K562 (cell line): Measurements from ENCODE around the gene CMTR1. TPM values are rescaled to one million over a fixed set of nuclear protein-coding genes. Genes with fewer than 3 reads are reported as not detected.

Source experiments
- ATAC-seq: fragments of 200-7000 bp; cut with Tn5 transposase; 3 replicates; pipeline ENCODE4 v1.9.1; 2020; ENCODE audit warnings: moderate library complexity
- BruUV-seq: library from RNA; stranded (reverse); fragments of 400-500 nt; replicated peaks from 2 replicates; lab custom pipeline; 2021; lab: Mats Ljungman, UMichigan
- CTCF ChIA-PET: fragments of 300-600 bp; formaldehyde crosslinking; extraction: SDS; loops from one replicate; lab custom pipeline; 2021; ENCODE audit warnings: low intra/inter-chr PET ratio; lab: Yijun Ruan, JAX
- POLR2A ChIA-PET: fragments of 300-600, 350-650 bp; sonication (Branson Sonifier 250); formaldehyde crosslinking; extraction: SDS; loops from one replicate; lab custom pipeline; 2021; ENCODE audit warnings: antibody characterized with exemption, inconsistent platforms; lab: Yijun Ruan, JAX
- DNase-seq, 4 experiments: peaks; one replicate each; pipeline versions ENCODE4 v3.0.0 to v3.0.0-alpha.2; 2011 to 2018; ENCODE audit warnings: low spot score in 3 of 4, mixed read lengths in 3 of 4; ENCODE audit errors: extremely low read depth in 1 of 4
- FAIRE-seq: peaks from 2 replicates; lab custom pipeline; 2011; peaks lifted over from hg19 to GRCh38; lab: Jason Lieb, UNC
- H2AFZ ChIP-seq: 2 replicates; pipeline ENCODE4 v1.6.0; 2011; ENCODE audit warnings: low read depth, low read length, control low read depth, inconsistent platforms
- H3K27ac ChIP-seq: fragments of 200-600 bp; 3 replicates; pipeline ENCODE4 v1.8.0; 2011; ENCODE audit warnings: low read depth, mild to moderate bottlenecking, control low read depth, inconsistent platforms, low read length, moderate library complexity, mixed read lengths; ENCODE audit errors: extremely low read depth
- H3K27me3 ChIP-seq, 2 experiments: fragments of 300-600 bp in 1 of 2; 2 replicates in 1 of 2; 3 replicates in 1 of 2; pipeline versions ENCODE4 v1.6.0 to v1.8.0; 2011; ENCODE audit warnings: inconsistent platforms in 2 of 2, low read length in 2 of 2, mild to moderate bottlenecking in 1 of 2, mixed read lengths in 1 of 2, moderate library complexity in 1 of 2; ENCODE audit not compliant: control insufficient read depth in 2 of 2, insufficient read depth in 2 of 2
- H3K36me3 ChIP-seq: fragments of 300-600 bp; 3 replicates; pipeline ENCODE4 v1.8.0; 2011; ENCODE audit warnings: mild to moderate bottlenecking, low read length, inconsistent platforms; ENCODE audit not compliant: control insufficient read depth, insufficient read depth
- H3K4me1 ChIP-seq, 2 experiments: fragments of 200-600 bp in 1 of 2; replicated peaks in 1 of 2; 2 replicates in 1 of 2; 3 replicates in 1 of 2; pipeline versions ENCODE4 v1.5.1 to v1.8.0; 2011; ENCODE audit warnings: inconsistent platforms in 2 of 2, low read length in 2 of 2, mild to moderate bottlenecking in 1 of 2, mixed read lengths in 1 of 2, moderate library complexity in 1 of 2; ENCODE audit not compliant: control insufficient read depth in 2 of 2, insufficient read depth in 2 of 2
- H3K4me2 ChIP-seq: 2 replicates; pipeline ENCODE4 v1.6.1; 2011; ENCODE audit warnings: low read length, control low read depth, inconsistent platforms, mixed read lengths; ENCODE audit not compliant: insufficient read depth
- H3K4me3 ChIP-seq: fragments of 200-600 bp; sonication (generic), shearing (Covaris generic); 2 replicates; pipeline ENCODE4 v1.5.1; 2016; ENCODE audit warnings: control low read depth, inconsistent platforms
- H3K79me2 ChIP-seq: fragments of 200-600 bp; 3 replicates; pipeline ENCODE4 v1.8.0; 2011; ENCODE audit warnings: low read length, inconsistent platforms; ENCODE audit not compliant: control insufficient read depth, insufficient read depth
- H3K9ac ChIP-seq, 2 experiments: 2 replicates each; pipeline versions ENCODE4 v1.6.0 to v1.6.1; 2011; ENCODE audit warnings: low read depth in 2 of 2, low read length in 2 of 2, control low read depth in 1 of 2, inconsistent platforms in 1 of 2, mild to moderate bottlenecking in 1 of 2, mixed read lengths in 1 of 2; ENCODE audit not compliant: insufficient read depth in 1 of 2
- H3K9me1 ChIP-seq: one replicate; pipeline ENCODE4 v1.6.0; 2011; ENCODE audit warnings: inconsistent platforms, mild to moderate bottlenecking, low read length, moderate library complexity; ENCODE audit not compliant: control insufficient read depth, insufficient read depth
- H3K9me3 ChIP-seq: replicated peaks from 2 replicates; pipeline ENCODE4 v1.5.1; 2011; ENCODE audit warnings: low read depth, low read length, inconsistent platforms; ENCODE audit not compliant: control insufficient read depth, insufficient read depth
- H4K20me1 ChIP-seq: replicated peaks from 2 replicates; pipeline ENCODE4 v1.6.1; 2011; ENCODE audit warnings: low read length, inconsistent platforms, mixed read lengths; ENCODE audit not compliant: control insufficient read depth, insufficient read depth
- POLR2G ChIP-seq: fragments of 200-400 bp; formaldehyde crosslinking; IDR thresholded peaks from 2 replicates; pipeline ENCODE4 v1.6.1; 2017; ENCODE audit warnings: low read depth, mild to moderate bottlenecking, antibody characterized with exemption, low read length, moderate library complexity
- STAT5B ChIP-seq: fragments of 250-450 bp; sonication (Bioruptor Pico); IDR thresholded peaks from 2 replicates; pipeline ENCODE4 v1.8.0; 2021; ENCODE audit warnings: mild to moderate bottlenecking, inconsistent platforms
- ZNF384 ChIP-seq: IDR thresholded peaks from 2 replicates; pipeline ENCODE4 v1.6.1; 2012; ENCODE audit warnings: low read depth, low read length, improper control_type of control experiment
- WGBS: fragments of 100-300 bp; shearing (Covaris generic); methylation state at CpG from one replicate; pipeline ENCODE4 v1.1.6; 2016; ENCODE audit warnings: low coverage, mixed read lengths; ENCODE audit not compliant: insufficient coverage; ENCODE audit errors: missing lambda C conversion rate; 5-methylcytosine and 5-hydroxymethylcytosine counted together
- in situ Hi-C: fragments of 300-500 bp; cut with MboI; formaldehyde crosslinking; loops from 4 replicates; pipeline ENCODE4 v1.15.0; 2018; ENCODE audit warnings: inconsistent platforms, mixed read lengths
- intact Hi-C: fragments of 100-400 bp; cut with micrococcal nuclease; formaldehyde crosslinking; loops from 2 replicates; pipeline ENCODE4 v1.14.2; 2022
- polyA plus RNA-seq, 8 experiments: library from polyadenylated mRNA; depleted of rRNA in 4 of 8; stranded (reverse) in 5 of 8; unstranded in 3 of 8; fragments of >200 nt; fragmentation: Nextera tagmentation in 2 of 8; fragmentation: Illumina TruSeq in 1 of 8; extraction: Ambion mirVana in 2 of 8; extraction: Trizol in 1 of 8; gene quantifications; 2 replicates each; pipeline versions ENCODE4 v1.2.1 to v1.2.3, GENCODE V29; 2011 to 2014; ENCODE audit warnings: inconsistent platforms in 1 of 8, missing spikeins in 1 of 8
- total RNA-seq, 7 experiments: library from RNA; depleted of rRNA in 6 of 7; stranded (reverse); fragments of >200 nt in 6 of 7; fragmentation: Illumina TruSeq in 2 of 7; extraction: Trizol in 2 of 7; gene quantifications; 2 replicates each; pipeline versions ENCODE4 v1.2.1 to v1.2.3, GENCODE V29; 2011 to 2021; ENCODE audit warnings: low replicate concordance in 1 of 7
- TF ChIP-seq, protein P1 (sequence below): fragments of 450-650 bp; IDR thresholded peaks from 2 replicates; pipeline ENCODE4 v1.6.1; 2017; ENCODE audit warnings: antibody characterized with exemption

CMTR1 gene
- total and polyA plus RNA-seq, 9 of the 15 experiments (the other 6 are each of a cell fraction or from before 2014, with no cell fraction given) = 2.9 to 63.5 (median 49.5) TPM

DNA sequence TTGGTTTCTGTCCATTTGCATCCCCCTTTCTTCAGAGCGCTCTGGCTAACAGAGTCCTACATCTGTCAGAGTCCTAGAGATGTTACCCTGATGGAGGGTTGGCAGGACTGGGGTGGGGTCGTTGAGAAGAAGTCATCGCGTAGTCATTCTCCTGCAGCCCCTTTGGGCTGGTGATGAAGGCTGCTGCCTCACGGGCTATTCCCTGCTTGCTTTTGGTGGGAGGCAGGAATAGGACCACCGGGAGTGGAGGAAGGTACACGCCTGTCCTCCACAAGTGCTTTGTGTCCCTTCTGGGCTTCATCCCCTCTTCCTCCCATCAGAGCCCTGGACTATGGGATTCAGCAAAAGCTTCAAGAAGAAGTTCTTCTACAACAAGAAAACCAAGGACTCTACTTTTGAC is 45.8 kb downstream of the CMTR1 start:
- no peak for FAIRE-seq
- WGBS = 83% methylated on average over 7 of the region's 7 CpGs

DNA sequence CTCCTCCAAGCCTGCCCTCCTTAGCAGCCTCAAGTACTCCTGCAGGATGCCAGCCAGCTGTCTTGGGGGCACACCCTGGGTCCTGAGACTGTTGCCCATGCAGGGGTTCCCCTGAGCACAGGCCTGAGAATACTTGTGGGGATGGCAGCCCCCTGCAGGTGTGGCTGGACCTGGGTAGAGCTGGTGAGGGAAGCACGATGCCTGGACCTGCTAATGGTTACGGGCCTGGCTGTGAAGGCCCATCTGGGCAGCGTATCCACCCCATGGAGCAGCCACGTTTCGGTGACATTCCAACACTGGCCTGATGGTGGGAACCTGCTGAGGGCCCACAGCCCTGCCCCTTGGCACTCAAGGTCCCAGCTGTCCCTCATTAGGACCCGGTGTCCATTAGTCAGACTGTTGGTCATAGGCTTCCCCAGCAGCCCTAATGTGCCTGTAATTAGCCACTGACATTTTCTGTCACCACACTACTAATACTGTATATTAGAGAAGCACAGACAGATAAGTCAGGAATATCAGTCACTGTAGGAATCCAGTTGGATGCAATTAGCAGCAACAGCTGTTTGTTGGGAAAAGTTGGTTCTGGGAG is 46.3 kb downstream of the CMTR1 start:
- WGBS = 85% methylated on average over 6 of the region's 6 CpGs
- H3K9me3 ChIP-seq = no peaks in the 10 kb centered on the region
- H4K20me1 ChIP-seq = 0 out of 2 replicates have a peak, but pooled peaks cover 11% of the 10 kb centered on the region
- H3K27ac ChIP-seq = no peak overlapping the region
- in situ Hi-C loops (no loop called here), intact Hi-C loops (no loop called here)
- no peaks in the 10 kb centered on the region for H3K27me3 ChIP-seq
- H2AFZ ChIP-seq = no peak overlapping the region
- TF ChIP-seq, protein P1, sequence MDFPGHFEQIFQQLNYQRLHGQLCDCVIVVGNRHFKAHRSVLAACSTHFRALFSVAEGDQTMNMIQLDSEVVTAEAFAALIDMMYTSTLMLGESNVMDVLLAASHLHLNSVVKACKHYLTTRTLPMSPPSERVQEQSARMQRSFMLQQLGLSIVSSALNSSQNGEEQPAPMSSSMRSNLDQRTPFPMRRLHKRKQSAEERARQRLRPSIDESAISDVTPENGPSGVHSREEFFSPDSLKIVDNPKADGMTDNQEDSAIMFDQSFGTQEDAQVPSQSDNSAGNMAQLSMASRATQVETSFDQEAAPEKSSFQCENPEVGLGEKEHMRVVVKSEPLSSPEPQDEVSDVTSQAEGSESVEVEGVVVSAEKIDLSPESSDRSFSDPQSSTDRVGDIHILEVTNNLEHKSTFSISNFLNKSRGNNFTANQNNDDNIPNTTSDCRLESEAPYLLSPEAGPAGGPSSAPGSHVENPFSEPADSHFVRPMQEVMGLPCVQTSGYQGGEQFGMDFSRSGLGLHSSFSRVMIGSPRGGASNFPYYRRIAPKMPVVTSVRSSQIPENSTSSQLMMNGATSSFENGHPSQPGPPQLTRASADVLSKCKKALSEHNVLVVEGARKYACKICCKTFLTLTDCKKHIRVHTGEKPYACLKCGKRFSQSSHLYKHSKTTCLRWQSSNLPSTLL = no peak
- TF ChIP-seq POLR2G = peak; percentile 53; the same call in 1 of the 2 replicates
- no peak for TF ChIP-seq STAT5B
- DNase-seq = no peak
- no peak overlapping the region for H3K4me2 ChIP-seq
- CTCF ChIA-PET = no interaction called here
- H3K4me3 ChIP-seq = no peak overlapping the region
- H3K79me2 ChIP-seq = no peaks in the 10 kb centered on the region
- peaks cover 0 to 12% of the 10 kb centered on the region in 2 experiments; a peak in 3 of 5 replicates for H3K4me1 ChIP-seq
- H3K9me1 ChIP-seq = no peaks in the 10 kb centered on the region
- ATAC-seq = no peak
- FAIRE-seq = no peak
- POLR2A ChIA-PET = interaction anchor here (0.6 to 1.8 kb wide), 9 partner anchors 9 to 1749 kb away, joined by 3 to 9 read pairs (median 3); no protein-coding TSS in a partner anchor
- no TSS peak for BruUV-seq
- peak overlapping the region in 1 of 2 experiments; percentile 19; a peak in 1 of 4 replicates for H3K9ac ChIP-seq
- peaks cover 93% of the 10 kb centered on the region for H3K36me3 ChIP-seq

More for the DNA sequence above, 45.8 kb downstream of the CMTR1 start:
- DNase-seq = no peak
- CTCF ChIA-PET = no interaction called here
- Histone ChIP-seq H3K4me1 (peaks cover 0 to 7% of the 10 kb centered on the region in 2 experiments; a peak in 3 of 5 replicates), H3K36me3 (peaks cover 98% of the 10 kb centered on the region), H3K9ac (no peak overlapping the region), H4K20me1 (0 out of 2 replicates have a peak, but pooled peaks cover 8% of the 10 kb centered on the region), H3K9me1 (no peaks in the 10 kb centered on the region), H3K27me3 (no peaks in the 10 kb centered on the region), H3K4me2 (no peak overlapping the region), H3K79me2 (no peaks in the 10 kb centered on the region), H3K4me3 (no peak overlapping the region), H2AFZ (no peak overlapping the region), H3K27ac (no peak overlapping the region), H3K9me3 (no peaks in the 10 kb centered on the region)
- ATAC-seq = no peak
- BruUV-seq = no TSS peak
- in situ Hi-C loops = no loop called here
- intact Hi-C loops = no loop called here
- no peak for TF ChIP-seq ZNF384
- POLR2A ChIA-PET = interaction anchor here (1.1 to 1.8 kb wide), 6 partner anchors 8 to 53 kb away, joined by 3 to 9 read pairs (median 5); no protein-coding TSS in a partner anchor
